Neural cell (in vitro differentiated cells): ENCODE measurements around the gene S100A16. TPM values are rescaled to one million over a fixed set of nuclear protein-coding genes. Genes with fewer than 3 reads are reported as not detected.

Source experiments
- H2AFZ ChIP-seq: fragments of 200-600, 300-800 bp; sonication (generic), shearing (Covaris generic); 2 replicates; pipeline ENCODE4 v1.6.0; 2014; ENCODE audit warnings: low read depth, mild to moderate bottlenecking, antibody characterized with exemption, low read length, moderate library complexity
- H3F3A ChIP-seq: fragments of 200-600 bp; shearing (Covaris generic); 2 replicates; pipeline ENCODE4 v1.6.1; 2016; ENCODE audit warnings: mild to moderate bottlenecking, moderate library complexity, mixed read lengths, antibody characterized with exemption, low read length; ENCODE audit not compliant: insufficient read depth, poor library complexity, severe bottlenecking
- H3K27ac ChIP-seq: fragments of 200-600, 300-800 bp; sonication (generic), shearing (Covaris generic); 2 replicates; pipeline ENCODE4 v1.5.1; 2014; ENCODE audit warnings: mild to moderate bottlenecking, low read length, moderate library complexity
- H3K27me3 ChIP-seq: fragments of 300-800, 200-600 bp; sonication (generic), shearing (Covaris generic); 2 replicates; pipeline ENCODE4 v1.6.0; 2014; ENCODE audit warnings: mild to moderate bottlenecking, low read depth, low read length, moderate library complexity; ENCODE audit not compliant: insufficient read depth
- H3K36me3 ChIP-seq: fragments of 300-800, 200-600 bp; sonication (generic), shearing (Covaris generic); 2 replicates; pipeline ENCODE4 v1.5.1; 2014; ENCODE audit warnings: mild to moderate bottlenecking, antibody characterized with exemption, low read length, moderate library complexity; ENCODE audit not compliant: insufficient read depth
- H3K4me2 ChIP-seq: fragments of 300-800, 200-600 bp; sonication (generic), shearing (Covaris generic); 2 replicates; pipeline ENCODE4 v1.6.0; 2014; ENCODE audit warnings: mild to moderate bottlenecking, low read length
- H3K4me3 ChIP-seq: fragments of 300-800, 200-600 bp; sonication (generic), shearing (Covaris generic); 2 replicates; pipeline ENCODE4 v1.5.1; 2014; ENCODE audit warnings: mild to moderate bottlenecking, low read length, moderate library complexity
- H3K79me2 ChIP-seq: fragments of 200-600 bp; shearing (Covaris generic); replicated peaks from 2 replicates; pipeline ENCODE4 v1.6.0; 2014; ENCODE audit warnings: mild to moderate bottlenecking, low read length, moderate library complexity; ENCODE audit not compliant: insufficient read depth
- H3K9ac ChIP-seq: fragments of 300-800, 200-600 bp; sonication (generic), shearing (Covaris generic); 2 replicates; pipeline ENCODE4 v1.6.1; 2016; ENCODE audit warnings: mild to moderate bottlenecking, low read length, mixed read lengths
- H3K9me2 ChIP-seq: fragments of 200-600 bp; shearing (Covaris generic); 2 replicates; pipeline ENCODE4 v1.6.1; 2016; ENCODE audit warnings: mild to moderate bottlenecking, low read length, mixed read lengths; ENCODE audit not compliant: insufficient read depth
- H3K9me3 ChIP-seq: fragments of 200-600, 300-800 bp; sonication (generic), shearing (Covaris generic); 2 replicates; pipeline ENCODE4 v1.6.1; 2016; ENCODE audit warnings: mild to moderate bottlenecking, mixed run types, low read length, moderate library complexity, mixed read lengths
- H4K20me1 ChIP-seq: fragments of 200-600 bp; shearing (Covaris generic); 2 replicates; pipeline ENCODE4 v1.6.1; 2016; ENCODE audit warnings: mild to moderate bottlenecking, mixed run types; ENCODE audit not compliant: insufficient read depth
- CTCF ChIP-seq: fragments of 450-650 bp; IDR thresholded peaks from 2 replicates; pipeline ENCODE4 v1.5.1; 2014; ENCODE audit warnings: antibody characterized with exemption, mild to moderate bottlenecking, moderate library complexity; ENCODE audit not compliant: poor library complexity, severe bottlenecking
- EP300 ChIP-seq: fragments of 450-650 bp; conservative IDR thresholded peaks from 2 replicates; pipeline ENCODE4 v1.6.1; 2014; ENCODE audit warnings: antibody characterized with exemption, mild to moderate bottlenecking, moderate library complexity; ENCODE audit not compliant: poor library complexity, severe bottlenecking
- EZH2 ChIP-seq: fragments of 200-600, 300-800 bp; shearing (Covaris generic), sonication (generic); IDR thresholded peaks from 2 replicates; pipeline ENCODE4 v1.6.1; 2014; ENCODE audit warnings: antibody characterized with exemption, low read length, borderline replicate concordance, mild to moderate bottlenecking; ENCODE audit not compliant: insufficient read depth, poor library complexity, severe bottlenecking
- MXI1 ChIP-seq: fragments of 450-650 bp; conservative IDR thresholded peaks from 2 replicates; pipeline ENCODE4 v1.6.1; 2014; ENCODE audit warnings: antibody characterized with exemption, mild to moderate bottlenecking; ENCODE audit not compliant: poor library complexity, severe bottlenecking
- POLR2AphosphoS5 ChIP-seq: IDR thresholded peaks from 2 replicates; pipeline ENCODE4 v1.6.1; 2012
- RAD21 ChIP-seq: fragments of 450-650 bp; conservative IDR thresholded peaks from 2 replicates; pipeline ENCODE4 v1.6.1; 2014; ENCODE audit warnings: antibody characterized with exemption, mild to moderate bottlenecking, moderate library complexity
- REST ChIP-seq: IDR thresholded peaks from 2 replicates; pipeline ENCODE4 v1.6.1; 2012; ENCODE audit warnings: borderline replicate concordance
- SMC3 ChIP-seq: fragments of 450-650 bp; conservative IDR thresholded peaks from 2 replicates; pipeline ENCODE4 v1.6.1; 2014; ENCODE audit warnings: antibody characterized with exemption, mild to moderate bottlenecking, moderate library complexity; ENCODE audit not compliant: poor library complexity
- TAF1 ChIP-seq: IDR thresholded peaks from 2 replicates; pipeline ENCODE4 v1.6.1; 2012; ENCODE audit warnings: low read depth
- polyA plus RNA-seq: library from polyadenylated mRNA; depleted of rRNA; stranded (reverse); fragments of >200 nt; gene quantifications from 2 replicates; pipeline ENCODE4 v1.2.3, GENCODE V29; 2014

S100A16 gene
- polyA plus RNA-seq, 1 donor from 2014 or later = not detected

- Histone ChIP-seq H3K9ac (no peak overlapping the region), H3F3A (no peaks in the 10 kb centered on the region), H3K27me3 (no peaks in the 10 kb centered on the region), H3K9me3 (no peaks in the 10 kb centered on the region), H3K79me2 (peaks cover 36% of the 10 kb centered on the region), H3K27ac (no peak overlapping the region), H3K36me3 (peaks cover 9% of the 10 kb centered on the region), H2AFZ (no peak overlapping the region), H3K4me3 (peak overlapping the region; percentile 79), H4K20me1 (no peaks in the 10 kb centered on the region), H3K9me2 (no peaks in the 10 kb centered on the region), H3K4me2 (no peak overlapping the region)
- TF ChIP-seq MXI1 = no peak
- no peak for TF ChIP-seq CTCF
- TF ChIP-seq POLR2AphosphoS5 = no peak
- no peak for TF ChIP-seq SMC3
- no peak for TF ChIP-seq EP300
- TF ChIP-seq EZH2 = no peak
- TF ChIP-seq REST = no peak
- TF ChIP-seq TAF1 = no peak
- no peak for TF ChIP-seq RAD21
These were observed 22.9 kb upstream of the S100A16 start for GRCh38 chr1:153635872-153636271.

GRCh38 chr1:153633754-153634665 is 21.1 kb upstream of the S100A16 start, which contains the start of gene CHTOP:
CHTOP (plus strand) TSS chr1:153634066; CDS start chr1:153636589, 2,523 bp downstream.
- no peaks in the 10 kb centered on the region for H3F3A ChIP-seq
- H4K20me1 ChIP-seq = no peaks in the 10 kb centered on the region
- H3K4me3 ChIP-seq = peak within 1 kb of the TSS; percentile 79
- peak within 1 kb of the TSS; percentile 51 for H3K4me2 ChIP-seq
- peak within 1 kb of the TSS; percentile 100 for H3K27ac ChIP-seq
- peak; percentile 91 for TF ChIP-seq TAF1
- peak; percentile 100 for TF ChIP-seq POLR2AphosphoS5
- TF ChIP-seq MXI1 = peak; percentile 82
- peak; percentile 46 for TF ChIP-seq SMC3
- peak; percentile 73 for TF ChIP-seq EP300
- peak; percentile 91 for TF ChIP-seq REST
- TF ChIP-seq EZH2 = no peak
- TF ChIP-seq CTCF = no peak
- TF ChIP-seq RAD21 = peak; percentile 40
- no peaks in the 10 kb centered on the region for H3K27me3 ChIP-seq
- peak within 1 kb of the TSS; percentile 86 for H2AFZ ChIP-seq
- no peaks in the 10 kb centered on the region for H3K9me2 ChIP-seq
- H3K9ac ChIP-seq = peak within 1 kb of the TSS; percentile 100
- peaks cover 31% of the 10 kb centered on the region for H3K79me2 ChIP-seq
- no peaks in the 10 kb centered on the region for H3K9me3 ChIP-seq
- H3K36me3 ChIP-seq = peaks cover 8% of the 10 kb centered on the region
